Measurements from ENCODE around the gene DENND1A.

DNA sequence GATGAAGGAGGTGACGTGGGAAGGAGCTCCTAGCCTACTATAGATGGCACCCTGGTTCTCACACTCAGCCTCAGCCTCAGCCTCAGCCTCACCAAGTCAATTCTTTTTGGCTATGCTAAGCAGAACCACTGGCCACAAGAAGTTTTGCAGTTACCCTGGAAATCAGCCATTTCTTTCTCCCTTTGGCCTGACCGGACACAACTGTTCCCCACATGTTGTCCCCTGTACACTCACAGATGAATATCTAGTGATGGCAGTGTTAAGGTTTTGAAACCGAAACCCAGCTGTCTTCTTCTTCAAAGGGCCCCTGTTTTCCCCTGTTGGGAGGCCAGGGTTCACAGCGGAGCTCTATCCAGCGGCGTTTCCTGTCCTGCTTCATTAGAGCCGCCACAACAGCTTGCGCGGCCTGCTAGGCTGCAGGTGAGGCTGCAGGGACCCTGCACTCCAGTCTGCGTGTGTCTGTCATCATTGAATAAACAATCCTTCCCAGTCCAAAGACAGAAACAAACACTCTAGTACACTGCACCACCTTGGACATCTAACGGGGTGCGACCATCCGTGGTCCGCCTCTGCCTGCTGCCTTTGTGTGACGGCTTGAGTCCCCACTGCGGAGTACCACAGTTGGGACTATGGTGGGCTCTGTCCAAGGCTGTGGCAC is 250.5 kb downstream of the DENND1A start:
- TF ChIP-seq, protein P1, sequence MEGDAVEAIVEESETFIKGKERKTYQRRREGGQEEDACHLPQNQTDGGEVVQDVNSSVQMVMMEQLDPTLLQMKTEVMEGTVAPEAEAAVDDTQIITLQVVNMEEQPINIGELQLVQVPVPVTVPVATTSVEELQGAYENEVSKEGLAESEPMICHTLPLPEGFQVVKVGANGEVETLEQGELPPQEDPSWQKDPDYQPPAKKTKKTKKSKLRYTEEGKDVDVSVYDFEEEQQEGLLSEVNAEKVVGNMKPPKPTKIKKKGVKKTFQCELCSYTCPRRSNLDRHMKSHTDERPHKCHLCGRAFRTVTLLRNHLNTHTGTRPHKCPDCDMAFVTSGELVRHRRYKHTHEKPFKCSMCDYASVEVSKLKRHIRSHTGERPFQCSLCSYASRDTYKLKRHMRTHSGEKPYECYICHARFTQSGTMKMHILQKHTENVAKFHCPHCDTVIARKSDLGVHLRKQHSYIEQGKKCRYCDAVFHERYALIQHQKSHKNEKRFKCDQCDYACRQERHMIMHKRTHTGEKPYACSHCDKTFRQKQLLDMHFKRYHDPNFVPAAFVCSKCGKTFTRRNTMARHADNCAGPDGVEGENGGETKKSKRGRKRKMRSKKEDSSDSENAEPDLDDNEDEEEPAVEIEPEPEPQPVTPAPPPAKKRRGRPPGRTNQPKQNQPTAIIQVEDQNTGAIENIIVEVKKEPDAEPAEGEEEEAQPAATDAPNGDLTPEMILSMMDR (IDR thresholded peaks at IDR 0.05): no peak
- TF ChIP-seq POLR2A (IDR thresholded peaks at IDR 0.05): no peak
- TF ChIP-seq POLR2AphosphoS5 (IDR thresholded peaks at IDR 0.05): no peak
